ENCODE measurements around the gene RAD23A. TPM values are rescaled to one million over a fixed set of nuclear protein-coding genes. Genes with fewer than 3 reads are reported as not detected.

Gene RAD23A
- total and polyA plus RNA-seq, 9 of the 15 experiments (the other 6 are each of a cell fraction or from before 2014, with no cell fraction given): 9.5 to 181 (median 101) TPM

DNA sequence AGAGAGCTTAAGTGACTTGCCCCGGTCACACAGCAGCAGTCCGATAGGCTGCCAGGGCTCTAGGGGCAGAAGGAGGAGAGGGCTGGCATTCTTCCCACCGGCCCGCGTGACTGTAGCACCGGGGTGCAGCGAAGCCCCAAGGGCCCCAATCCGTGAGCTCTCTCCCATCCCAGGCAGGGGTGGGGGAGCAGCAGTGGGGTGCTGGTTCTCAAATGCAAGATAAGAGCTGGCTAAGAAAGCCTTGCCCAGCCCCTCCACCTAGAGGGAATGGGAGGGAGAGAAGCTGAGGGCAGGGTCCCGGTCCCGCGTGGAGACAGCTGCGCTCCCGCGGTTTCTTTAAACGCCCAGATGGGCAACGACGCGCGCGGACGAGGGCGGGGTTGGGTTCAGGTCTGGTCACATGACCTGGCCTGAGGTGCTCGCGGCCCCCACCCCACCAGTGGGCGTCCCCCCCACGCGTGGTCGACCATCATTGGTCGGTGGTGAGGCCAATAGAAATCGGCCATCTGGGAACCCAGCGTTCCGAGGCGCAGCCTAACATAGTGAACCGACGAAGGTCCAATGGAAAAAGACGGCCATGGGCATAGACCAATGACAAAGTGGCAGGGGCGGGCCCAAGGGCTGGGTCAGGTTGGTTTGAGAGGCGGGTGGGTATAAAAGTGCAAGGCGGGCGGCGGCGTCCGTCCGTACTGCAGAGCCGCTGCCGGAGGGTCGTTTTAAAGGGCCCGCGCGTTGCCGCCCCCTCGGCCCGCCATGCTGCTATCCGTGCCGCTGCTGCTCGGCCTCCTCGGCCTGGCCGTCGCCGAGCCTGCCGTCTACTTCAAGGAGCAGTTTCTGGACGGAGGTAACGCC lies 7.5 kb upstream of the RAD23A start, which contains the start of gene CALR (continued):
- no peak for TF ChIP-seq RBM34 (IDR thresholded peaks at IDR 0.05; ENCODE audit: borderline replicate concordance, insufficient read depth, low read length)
- no peak for TF ChIP-seq ZNF584 (CRISPR knock-in tag; IDR thresholded peaks at IDR 0.05; ENCODE audit: low read depth)
- TF ChIP-seq SMARCC2 (IDR thresholded peaks at IDR 0.05; ENCODE audit: low read depth): no peak
- TF ChIP-seq EWSR1 (IDR thresholded peaks at IDR 0.05; ENCODE audit: borderline replicate concordance, low read depth, partially characterized antibody): no peak
- no peak; the same call in 1 of the 2 replicates for TF ChIP-seq TGIF2 (CRISPR knock-in tag; IDR thresholded peaks at IDR 0.05)
- no peak for TF ChIP-seq PURB (CRISPR knock-in tag; IDR thresholded peaks at IDR 0.05; ENCODE audit: low read depth)
- peak; percentile 26; the same call in 1 of the 2 replicates for TF ChIP-seq MEF2D (tag; conservative IDR thresholded peaks at IDR 0.05; ENCODE audit: low read depth)
- no peak for TF ChIP-seq PHB2 (IDR thresholded peaks at IDR 0.05; ENCODE audit: low read depth)
- TF ChIP-seq RB1 (IDR thresholded peaks at IDR 0.05; ENCODE audit: low read depth): peak; percentile 86
- peak; percentile 97 for TF ChIP-seq EP400 (IDR thresholded peaks at IDR 0.05)
- TF ChIP-seq NBN (IDR thresholded peaks at IDR 0.05; ENCODE audit: low read depth): peak; percentile 41; the same call in 1 of the 2 replicates
- TF ChIP-seq SIN3B (IDR thresholded peaks at IDR 0.05; ENCODE audit: low read depth): peak; percentile 78
- no peak for TF ChIP-seq ZC3H8 (IDR thresholded peaks at IDR 0.05)
- peak; percentile 100 for TF ChIP-seq GATAD2B (IDR thresholded peaks at IDR 0.05; ENCODE audit: borderline replicate concordance)
- no peak for TF ChIP-seq HNRNPK (IDR thresholded peaks at IDR 0.05; ENCODE audit: low read depth, low read length, poor library complexity, severe bottlenecking)
- no peak for TF ChIP-seq ZSCAN29 (IDR thresholded peaks at IDR 0.05)
- no peak for TF ChIP-seq ARNT (IDR thresholded peaks at IDR 0.05)
- no peak for TF ChIP-seq ARHGAP35 (IDR thresholded peaks at IDR 0.05; ENCODE audit: partially characterized antibody)
- peak; percentile 84 for TF ChIP-seq RBBP5 (IDR thresholded peaks at IDR 0.05; ENCODE audit: borderline replicate concordance, insufficient read depth, low read length, poor library complexity, severe bottlenecking)
- TF ChIP-seq FOS (IDR thresholded peaks at IDR 0.05; ENCODE audit: extremely low read depth, insufficient read length): peak; percentile 98
- TF ChIP-seq XRCC4 (IDR thresholded peaks at IDR 0.05; ENCODE audit: extremely low read depth, insufficient read depth, insufficient read length): no peak
- TF ChIP-seq NFXL1 (CRISPR knock-in tag; IDR thresholded peaks at IDR 0.05): no peak
- TF ChIP-seq, protein P1, sequence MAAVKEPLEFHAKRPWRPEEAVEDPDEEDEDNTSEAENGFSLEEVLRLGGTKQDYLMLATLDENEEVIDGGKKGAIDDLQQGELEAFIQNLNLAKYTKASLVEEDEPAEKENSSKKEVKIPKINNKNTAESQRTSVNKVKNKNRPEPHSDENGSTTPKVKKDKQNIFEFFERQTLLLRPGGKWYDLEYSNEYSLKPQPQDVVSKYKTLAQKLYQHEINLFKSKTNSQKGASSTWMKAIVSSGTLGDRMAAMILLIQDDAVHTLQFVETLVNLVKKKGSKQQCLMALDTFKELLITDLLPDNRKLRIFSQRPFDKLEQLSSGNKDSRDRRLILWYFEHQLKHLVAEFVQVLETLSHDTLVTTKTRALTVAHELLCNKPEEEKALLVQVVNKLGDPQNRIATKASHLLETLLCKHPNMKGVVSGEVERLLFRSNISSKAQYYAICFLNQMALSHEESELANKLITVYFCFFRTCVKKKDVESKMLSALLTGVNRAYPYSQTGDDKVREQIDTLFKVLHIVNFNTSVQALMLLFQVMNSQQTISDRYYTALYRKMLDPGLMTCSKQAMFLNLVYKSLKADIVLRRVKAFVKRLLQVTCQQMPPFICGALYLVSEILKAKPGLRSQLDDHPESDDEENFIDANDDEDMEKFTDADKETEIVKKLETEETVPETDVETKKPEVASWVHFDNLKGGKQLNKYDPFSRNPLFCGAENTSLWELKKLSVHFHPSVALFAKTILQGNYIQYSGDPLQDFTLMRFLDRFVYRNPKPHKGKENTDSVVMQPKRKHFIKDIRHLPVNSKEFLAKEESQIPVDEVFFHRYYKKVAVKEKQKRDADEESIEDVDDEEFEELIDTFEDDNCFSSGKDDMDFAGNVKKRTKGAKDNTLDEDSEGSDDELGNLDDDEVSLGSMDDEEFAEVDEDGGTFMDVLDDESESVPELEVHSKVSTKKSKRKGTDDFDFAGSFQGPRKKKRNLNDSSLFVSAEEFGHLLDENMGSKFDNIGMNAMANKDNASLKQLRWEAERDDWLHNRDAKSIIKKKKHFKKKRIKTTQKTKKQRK (IDR thresholded peaks at IDR 0.05; ENCODE audit: borderline replicate concordance, low read depth, low read length): no peak
- peak; percentile 99 for TF ChIP-seq TOE1 (IDR thresholded peaks at IDR 0.05; ENCODE audit: borderline replicate concordance)
- no peak for TF ChIP-seq TOE1 (CRISPR knock-in tag; IDR thresholded peaks at IDR 0.05; ENCODE audit: borderline replicate concordance, low read depth)
- no peak for TF ChIP-seq TEAD2 (tag; IDR thresholded peaks at IDR 0.05)

Measured in K562 (cell line).